Measurements from ENCODE around the gene DYNC2LI1.

DNA sequence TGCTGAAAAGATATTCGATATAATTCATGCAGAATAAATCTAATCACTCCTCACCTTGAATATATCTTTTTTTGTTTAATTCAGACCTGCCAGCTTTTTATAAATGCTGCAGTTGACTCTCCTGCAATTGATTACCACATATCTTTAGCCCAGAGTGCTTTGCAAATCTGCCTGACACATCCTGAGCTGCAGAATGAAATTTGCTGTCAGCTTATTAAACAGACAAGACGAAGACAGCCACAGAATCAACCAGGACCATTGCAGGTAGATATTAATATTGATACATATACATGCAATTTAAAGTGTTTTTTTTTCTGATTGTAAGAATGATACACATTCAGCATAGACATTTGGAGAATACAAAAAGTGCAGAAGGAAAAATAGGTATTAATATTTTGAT lies 35.6 kb upstream of the DYNC2LI1 start:
- TF ChIP-seq, protein P1, sequence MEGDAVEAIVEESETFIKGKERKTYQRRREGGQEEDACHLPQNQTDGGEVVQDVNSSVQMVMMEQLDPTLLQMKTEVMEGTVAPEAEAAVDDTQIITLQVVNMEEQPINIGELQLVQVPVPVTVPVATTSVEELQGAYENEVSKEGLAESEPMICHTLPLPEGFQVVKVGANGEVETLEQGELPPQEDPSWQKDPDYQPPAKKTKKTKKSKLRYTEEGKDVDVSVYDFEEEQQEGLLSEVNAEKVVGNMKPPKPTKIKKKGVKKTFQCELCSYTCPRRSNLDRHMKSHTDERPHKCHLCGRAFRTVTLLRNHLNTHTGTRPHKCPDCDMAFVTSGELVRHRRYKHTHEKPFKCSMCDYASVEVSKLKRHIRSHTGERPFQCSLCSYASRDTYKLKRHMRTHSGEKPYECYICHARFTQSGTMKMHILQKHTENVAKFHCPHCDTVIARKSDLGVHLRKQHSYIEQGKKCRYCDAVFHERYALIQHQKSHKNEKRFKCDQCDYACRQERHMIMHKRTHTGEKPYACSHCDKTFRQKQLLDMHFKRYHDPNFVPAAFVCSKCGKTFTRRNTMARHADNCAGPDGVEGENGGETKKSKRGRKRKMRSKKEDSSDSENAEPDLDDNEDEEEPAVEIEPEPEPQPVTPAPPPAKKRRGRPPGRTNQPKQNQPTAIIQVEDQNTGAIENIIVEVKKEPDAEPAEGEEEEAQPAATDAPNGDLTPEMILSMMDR (IDR thresholded peaks at IDR 0.05; ENCODE audit: low read length): no peak
- TF ChIP-seq EZH2 (IDR thresholded peaks at IDR 0.05; ENCODE audit: borderline replicate concordance, low read length): no peak

Data from OCI-LY1 (cell line).